Endothelial cell of umbilical vein (primary cell): ENCODE measurements around the gene ID1. TPM values are rescaled to one million over a fixed set of nuclear protein-coding genes. Genes with fewer than 3 reads are reported as not detected.

Experiments
- BruUV-seq: library from RNA; stranded (reverse); fragments of 400-500 nt; replicated peaks from 2 replicates; lab custom pipeline; 2021; lab: Mats Ljungman, UMichigan
- CTCF ChIA-PET: fragments of 300-600, 350-600 bp; sonication (Branson Sonifier 250); formaldehyde crosslinking; loops from one replicate; lab custom pipeline; 2021; ENCODE audit warnings: antibody characterized with exemption, inconsistent platforms; lab: Charles Lee
- POLR2A ChIA-PET: fragments of 300-600, 350-600 bp; sonication (Branson Sonifier 250); formaldehyde crosslinking; loops from one replicate; lab custom pipeline; 2021; ENCODE audit warnings: antibody characterized with exemption, inconsistent platforms; lab: Charles Lee
- DNase-seq: peaks from one replicate; pipeline ENCODE4 v3.0.0-alpha.2; 2011; ENCODE audit warnings: low read depth, low spot score
- FAIRE-seq: peaks from 2 replicates; lab custom pipeline; 2011; peaks lifted over from hg19 to GRCh38; lab: Jason Lieb, UNC
- H2AFZ ChIP-seq: 2 replicates; pipeline ENCODE4 v1.6.0; 2012; ENCODE audit warnings: low read depth, low read length, control low read depth, inconsistent platforms
- H3K27ac ChIP-seq: 2 replicates; pipeline ENCODE4 v1.5.1; 2011; ENCODE audit warnings: low read depth, mild to moderate bottlenecking, control low read depth, low read length, moderate library complexity; ENCODE audit not compliant: insufficient read depth
- H3K27me3 ChIP-seq, 2 experiments: 2 replicates each; pipeline versions ENCODE4 v1.6.0 to v1.6.1; 2011; ENCODE audit warnings: low read length in 2 of 2, mixed read lengths in 1 of 2; ENCODE audit not compliant: control insufficient read depth in 2 of 2, insufficient read depth in 2 of 2
- H3K36me3 ChIP-seq, 2 experiments: 2 replicates in 1 of 2; 3 replicates in 1 of 2; pipeline ENCODE4 v1.5.1; 2011; ENCODE audit warnings: low read length in 2 of 2, mild to moderate bottlenecking in 1 of 2, moderate library complexity in 1 of 2; ENCODE audit not compliant: control insufficient read depth in 2 of 2, insufficient read depth in 2 of 2; ENCODE audit errors: extremely low read depth in 1 of 2
- H3K4me1 ChIP-seq: 3 replicates; pipeline ENCODE4 v1.5.1; 2011; ENCODE audit warnings: mild to moderate bottlenecking, low read length; ENCODE audit not compliant: control insufficient read depth, insufficient read depth; ENCODE audit errors: extremely low read depth
- H3K4me2 ChIP-seq: 2 replicates; pipeline ENCODE4 v1.6.1; 2011; ENCODE audit warnings: low read length, control low read depth, mixed read lengths; ENCODE audit not compliant: insufficient read depth
- H3K4me3 ChIP-seq, 3 experiments: fragments of 200-600 bp in 1 of 3; sonication (generic), shearing (Covaris generic) in 1 of 3; replicated peaks in 1 of 3; 2 replicates each; pipeline ENCODE4 v1.5.1; 2011 to 2016; ENCODE audit warnings: control low read depth in 3 of 3, low read length in 3 of 3, mild to moderate bottlenecking in 2 of 3, inconsistent platforms in 1 of 3, low read depth in 1 of 3, moderate library complexity in 1 of 3; ENCODE audit not compliant: insufficient read depth in 1 of 3
- H3K79me2 ChIP-seq: 2 replicates; pipeline ENCODE4 v1.6.0; 2012; ENCODE audit warnings: low read length, inconsistent platforms; ENCODE audit not compliant: control insufficient read depth, insufficient read depth
- H3K9ac ChIP-seq: replicated peaks from 2 replicates; pipeline ENCODE3; 2011; ENCODE audit warnings: low read length, control low read depth; ENCODE audit not compliant: insufficient read depth; ENCODE audit errors: extremely low read depth
- H3K9me1 ChIP-seq: replicated peaks from 3 replicates; pipeline ENCODE4 v1.6.0; 2011; ENCODE audit warnings: mild to moderate bottlenecking, low read length; ENCODE audit not compliant: control insufficient read depth, insufficient read depth; ENCODE audit errors: extremely low read depth
- H3K9me3 ChIP-seq: replicated peaks from 2 replicates; pipeline ENCODE4 v1.5.1; 2012; ENCODE audit warnings: low read length, inconsistent platforms; ENCODE audit not compliant: control insufficient read depth, insufficient read depth
- H4K20me1 ChIP-seq: replicated peaks from 2 replicates; pipeline ENCODE3; 2011; ENCODE audit warnings: mild to moderate bottlenecking, low read length; ENCODE audit not compliant: control insufficient read depth, insufficient read depth; ENCODE audit errors: extremely low read depth
- CTCF ChIP-seq, 2 donors: IDR thresholded peaks; 1 replicate in 1 of 2; 2 replicates in 1 of 2; pipeline ENCODE4 v1.5.1; 2011; ENCODE audit warnings: low read length in 2 of 2, mild to moderate bottlenecking in 2 of 2, moderate library complexity in 2 of 2, control low read depth in 1 of 2, inconsistent platforms in 1 of 2, low read depth in 1 of 2; ENCODE audit not compliant: insufficient read depth in 1 of 2; ENCODE audit errors: extremely low read depth in 1 of 2
- GATA2 ChIP-seq: IDR thresholded peaks from 2 replicates; pipeline ENCODE4 v1.7.0; 2011; ENCODE audit warnings: low read depth, mild to moderate bottlenecking, moderate library complexity, mixed read lengths, low read length; ENCODE audit not compliant: insufficient read length, insufficient read depth
- MYC ChIP-seq: IDR thresholded peaks from one replicate; pipeline ENCODE4 v1.6.1; 2011; ENCODE audit warnings: mild to moderate bottlenecking, low read depth, low read length
- POLR2A ChIP-seq: IDR thresholded peaks from 2 replicates; pipeline ENCODE4 v1.6.1; 2012; ENCODE audit warnings: low read depth, mild to moderate bottlenecking, control low read depth, low read length
- dilution Hi-C: fragments of 300-500 bp; cut with MboI; formaldehyde crosslinking; loops from one replicate; pipeline ENCODE4 v1.15.0; 2019; ENCODE audit warnings: low sequenced_read_pairs; ENCODE audit not compliant: extremely low pct_ligation_motif_present
- intact Hi-C: fragments of 100-400 bp; cut with micrococcal nuclease; formaldehyde crosslinking; loops from one replicate; pipeline ENCODE4 v1.10.0; 2022
- polyA plus RNA-seq, 4 experiments: library from polyadenylated mRNA; depleted of rRNA in 3 of 4; stranded (reverse) in 3 of 4; unstranded in 1 of 4; fragments of >200 nt; gene quantifications; 2 replicates each; pipeline versions ENCODE4 v1.2.1 to v1.2.3, GENCODE V29; 2011 to 2012; ENCODE audit warnings: missing spikeins in 1 of 4
- total RNA-seq: library from RNA; stranded (reverse); gene quantifications from 2 replicates; pipeline ENCODE4 v1.2.3, GENCODE V29; 2021

Gene ID1
- total and polyA plus RNA-seq, 2 donors (not counting 3 experiments of a cell fraction or from before 2014, with no cell fraction given) = 78.9 to 152 TPM

GRCh38 chr20:31568041-31568731, 36.9 kb upstream of the ID1 start:
- no peaks in the 10 kb centered on the region for H4K20me1 ChIP-seq
- H3K4me1 ChIP-seq = peaks cover 36% of the 10 kb centered on the region
- no peak overlapping the region for H2AFZ ChIP-seq
- H3K27me3 ChIP-seq = no peaks in the 10 kb centered on the region
- peak overlapping the region; percentile 59 for H3K27ac ChIP-seq
- H3K4me2 ChIP-seq = no peak overlapping the region
- ChIA-PET CTCF (interaction anchor here (0.6 to 30.9 kb wide), 10 partner anchors 8 to 155 kb away, joined by 3 to 1817 read pairs (median 6); partner anchors contain the start of genes BCL2L1 and ID1), POLR2A (interaction anchor here (0.5 to 3.9 kb wide), 4 partner anchors 37 to 44 kb away, joined by 5 to 29 read pairs (median 8); partner anchors contain the start of gene ID1)
- no TSS peak for BruUV-seq
- H3K9me1 ChIP-seq = no peaks in the 10 kb centered on the region
- DNase-seq = peak; percentile 43
- intact Hi-C loops (no loop called here), dilution Hi-C loops (no loop called here)
- H3K9me3 ChIP-seq = no peaks in the 10 kb centered on the region
- H3K79me2 ChIP-seq = no peaks in the 10 kb centered on the region
- no peak overlapping the region for H3K4me3 ChIP-seq
- peaks cover 4 to 6% of the 10 kb centered on the region in 2 experiments for H3K36me3 ChIP-seq
- TF ChIP-seq CTCF (IDR thresholded peaks at IDR 0.05; ENCODE audit: extremely low read depth in 1 of 2, insufficient read depth in 1 of 2, low read depth in 1 of 2, low read length in 2 of 2) (no peak), GATA2 (no peak), POLR2A (no peak), MYC (no peak)
- FAIRE-seq = peak; percentile 66
- peak overlapping the region; percentile 0 for H3K9ac ChIP-seq
